Fibroblast of pulmonary artery (primary cell): ENCODE measurements around the gene DMD.

Experiments
- DNase-seq: peaks from one replicate; pipeline ENCODE4 v3.0.0-alpha.2; 2010; ENCODE audit warnings: low read depth
- H3K4me3 ChIP-seq: replicated peaks from 2 replicates; pipeline ENCODE4 v1.5.1; 2011; ENCODE audit warnings: low read depth, mild to moderate bottlenecking, control low read depth, low read length, moderate library complexity
- TF ChIP-seq, protein P1 (sequence below): IDR thresholded peaks from 2 replicates; pipeline ENCODE4 v1.5.1; 2011; ENCODE audit warnings: mild to moderate bottlenecking, control low read depth, low read length, inconsistent platforms; ENCODE audit errors: missing control alignments

Gene DMD

DNA sequence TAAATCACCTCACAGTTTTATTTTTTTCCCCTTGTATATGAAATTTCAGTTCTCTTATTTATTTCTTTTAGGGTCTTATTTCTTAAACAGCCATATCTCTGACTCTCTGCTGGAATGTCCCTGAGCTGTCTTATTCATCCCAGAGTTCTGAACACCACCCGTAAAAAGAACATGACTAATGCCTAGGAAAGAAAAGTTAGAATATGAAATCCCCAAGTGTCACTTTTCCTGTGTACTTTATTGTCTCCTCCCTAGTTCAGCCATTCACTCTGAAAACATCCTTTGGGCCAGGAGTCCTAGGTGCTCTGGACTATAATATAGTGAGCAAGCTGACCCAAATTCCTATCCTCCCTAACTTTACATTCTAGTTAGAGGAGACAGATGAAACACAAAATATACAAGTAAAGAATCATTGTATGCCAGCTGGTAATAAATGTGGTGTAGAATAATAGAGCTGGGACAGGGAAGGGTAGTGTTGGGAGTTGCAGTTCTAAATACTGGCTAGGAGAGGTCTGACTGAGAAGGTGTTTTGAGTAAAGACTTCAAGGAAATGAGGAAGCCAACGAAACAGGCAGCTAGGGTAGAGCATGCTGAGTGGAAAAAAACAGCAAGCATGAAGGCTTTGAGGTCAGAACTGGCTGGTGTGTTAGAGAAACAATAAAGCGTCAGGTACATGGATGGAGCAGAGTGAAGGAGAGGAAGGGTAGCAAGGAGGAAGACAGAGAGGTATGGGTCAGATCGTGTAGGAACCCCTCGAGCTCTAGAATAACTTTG lies 2098.9 kb downstream of the DMD start:
- DNase-seq, result no peak
- H3K4me3 ChIP-seq, result no peak overlapping the region

DNA sequence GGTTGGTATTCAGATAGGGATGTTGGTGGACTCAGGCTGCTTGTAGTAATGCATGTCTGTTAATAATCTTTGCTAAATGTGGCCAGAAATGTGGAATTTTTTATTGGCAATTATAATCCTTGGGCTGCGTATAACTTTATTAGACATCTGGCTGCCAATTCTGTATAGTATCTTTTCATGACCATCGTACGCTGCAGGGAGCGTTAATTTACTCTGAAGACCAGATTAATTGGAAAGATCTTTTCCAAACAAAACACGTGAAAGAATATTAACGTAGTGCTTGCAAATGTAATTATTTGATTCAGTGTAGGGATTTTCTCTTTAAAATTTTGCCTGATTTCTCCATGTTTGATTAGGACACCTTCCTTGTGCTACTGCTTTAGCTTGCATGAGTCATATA lies 2100.7 kb downstream of the DMD start:
- no peak for DNase-seq
- TF ChIP-seq, protein P1, sequence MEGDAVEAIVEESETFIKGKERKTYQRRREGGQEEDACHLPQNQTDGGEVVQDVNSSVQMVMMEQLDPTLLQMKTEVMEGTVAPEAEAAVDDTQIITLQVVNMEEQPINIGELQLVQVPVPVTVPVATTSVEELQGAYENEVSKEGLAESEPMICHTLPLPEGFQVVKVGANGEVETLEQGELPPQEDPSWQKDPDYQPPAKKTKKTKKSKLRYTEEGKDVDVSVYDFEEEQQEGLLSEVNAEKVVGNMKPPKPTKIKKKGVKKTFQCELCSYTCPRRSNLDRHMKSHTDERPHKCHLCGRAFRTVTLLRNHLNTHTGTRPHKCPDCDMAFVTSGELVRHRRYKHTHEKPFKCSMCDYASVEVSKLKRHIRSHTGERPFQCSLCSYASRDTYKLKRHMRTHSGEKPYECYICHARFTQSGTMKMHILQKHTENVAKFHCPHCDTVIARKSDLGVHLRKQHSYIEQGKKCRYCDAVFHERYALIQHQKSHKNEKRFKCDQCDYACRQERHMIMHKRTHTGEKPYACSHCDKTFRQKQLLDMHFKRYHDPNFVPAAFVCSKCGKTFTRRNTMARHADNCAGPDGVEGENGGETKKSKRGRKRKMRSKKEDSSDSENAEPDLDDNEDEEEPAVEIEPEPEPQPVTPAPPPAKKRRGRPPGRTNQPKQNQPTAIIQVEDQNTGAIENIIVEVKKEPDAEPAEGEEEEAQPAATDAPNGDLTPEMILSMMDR, result no peak
- no peak overlapping the region for H3K4me3 ChIP-seq

More for the DNA sequence above, 2098.9 kb downstream of the DMD start:
- TF ChIP-seq, protein P1, result no peak

GRCh38 chrX:31099536-31100090 lies 2111.7 kb downstream of the DMD start:
- DNase-seq, result peak; percentile 0
- no peak overlapping the region for H3K4me3 ChIP-seq
- TF ChIP-seq, protein P1, result no peak

- no peak overlapping the region for H3K4me3 ChIP-seq
- TF ChIP-seq, protein P1, result no peak
- no peak for DNase-seq
Measured at GRCh38 chrX:31098079-31098478, 2113.3 kb downstream of the DMD start.

GRCh38 chrX:31093639-31093975 lies 2117.7 kb downstream of the DMD start:
- DNase-seq, result no peak
- TF ChIP-seq, protein P1, result no peak
- H3K4me3 ChIP-seq, result no peak overlapping the region

DNA sequence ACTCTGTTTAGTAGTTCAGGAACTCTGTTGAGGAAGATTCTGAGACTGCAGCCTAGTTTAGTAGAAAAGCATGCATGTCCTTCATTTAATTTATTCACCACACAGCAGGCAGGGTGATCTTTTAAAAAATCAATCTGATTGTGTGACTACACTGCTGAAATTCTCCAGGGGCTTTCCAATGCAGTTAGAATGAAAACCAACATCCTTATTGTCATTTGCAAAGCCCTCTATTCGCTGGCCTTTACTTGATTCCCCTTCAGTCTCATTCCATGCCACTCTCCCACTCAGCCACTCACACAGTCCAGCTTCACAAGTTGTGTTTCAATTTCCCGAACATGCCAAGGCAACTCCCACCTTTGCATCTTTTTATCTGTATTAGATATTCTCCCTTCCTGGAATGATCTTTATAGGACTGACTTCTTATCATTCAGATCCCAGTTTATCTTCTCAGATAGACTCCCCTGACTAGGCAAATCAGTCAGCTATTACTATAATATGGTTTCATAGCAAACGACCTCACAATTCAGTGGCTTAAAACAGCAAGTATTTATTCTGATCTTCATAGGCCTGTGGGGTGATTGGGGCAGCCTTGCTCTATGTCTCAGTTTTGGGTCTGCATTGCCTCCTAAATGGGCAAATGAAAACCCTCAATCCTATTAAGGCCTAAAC lies 2118.2 kb downstream of the DMD start:
- TF ChIP-seq, protein P1, result no peak
- DNase-seq, result no peak
- H3K4me3 ChIP-seq, result no peak overlapping the region
